ENCODE results near the gene GPX5. TPM values are rescaled to one million over a fixed set of nuclear protein-coding genes. Genes with fewer than 3 reads are reported as not detected.

GPX5 gene
- not detected in 5 replicates for total RNA-seq (2022; extraction: Qiagen RNA extraction)

GRCh38 chr6:28525496-28526039, at the start of gene GPX5:
TSS of gene GPX5 (plus strand) at chr6:28525881. CDS start at chr6:28526014, 133 bp downstream.

GRCh38 chr6:28515676-28516075, 10.0 kb upstream of the GPX5 start, which contains the start of gene GPX6:
TSS of gene GPX6 (minus strand) at chr6:28515793. CDS start at chr6:28515743, 50 bp downstream.

Other genes starting within 250 kb of the GPX5 start
- 4.1 to 5.0 TPM (median 4.8 TPM) in 5 replicates for gene PGBD1, start 244.3 kb upstream of the GPX5 start, total RNA-seq (2022; extraction: Qiagen RNA extraction)
- 1.2 to 2.8 TPM (median 1.8 TPM) in 5 replicates for gene ZSCAN31, start 189.7 kb upstream of the GPX5 start, total RNA-seq (2022; extraction: Qiagen RNA extraction)
- gene ZKSCAN3, start 175.9 kb upstream of the GPX5 start, total RNA-seq (2022; extraction: Qiagen RNA extraction) = 1.6 to 2.4 TPM (median 1.9 TPM) in 5 replicates
- 1.3 to 2.2 TPM (median 1.8 TPM) in 5 replicates for gene ZSCAN12, start 126.1 kb upstream of the GPX5 start, total RNA-seq (2022; extraction: Qiagen RNA extraction)
- gene ZSCAN23, start 82.4 kb upstream of the GPX5 start, total RNA-seq (2022; extraction: Qiagen RNA extraction) = not detected in 5 replicates
- gene GPX6, start 10.1 kb upstream of the GPX5 start, total RNA-seq (2022; extraction: Qiagen RNA extraction) = not detected in 5 replicates

Measured in A549 treated with dexamethasone at 1 μM for 4 hours (cell line).